Measurements from ENCODE around the gene FANCC.

Gene FANCC

GRCh38 chr9:95317119-95317892, at the start of gene FANCC:
TSS of gene FANCC (minus strand) at chr9:95317709. CDS start at chr9:95249291, 68,418 bp downstream.
- peak; percentile 89 for DNase-seq (ENCODE audit: low spot score)

GRCh38 chr9:95366731-95367325, 49.3 kb upstream of the FANCC start:
- no peak for DNase-seq (ENCODE audit: low spot score)

- DNase-seq (ENCODE audit: low spot score), result no peak
Observed at GRCh38 chr9:95365766-95366165, 48.3 kb upstream of the FANCC start.

GRCh38 chr9:95363051-95363841, 45.7 kb upstream of the FANCC start:
- DNase-seq (ENCODE audit: low spot score), result no peak

GRCh38 chr9:95360866-95361265, 43.4 kb upstream of the FANCC start:
- DNase-seq (ENCODE audit: low spot score), result no peak

GRCh38 chr9:95357316-95357715, 39.8 kb upstream of the FANCC start:
- no peak for DNase-seq (ENCODE audit: low spot score)

GRCh38 chr9:95355500-95355899, 38.0 kb upstream of the FANCC start:
- no peak for DNase-seq (ENCODE audit: low spot score)

- DNase-seq (ENCODE audit: low spot score), result no peak
Observed at GRCh38 chr9:95351051-95351450, 33.5 kb upstream of the FANCC start.

GRCh38 chr9:95350266-95350665, 32.8 kb upstream of the FANCC start:
- DNase-seq (ENCODE audit: low spot score), result no peak

GRCh38 chr9:95349091-95350038, 31.9 kb upstream of the FANCC start:
- DNase-seq (ENCODE audit: low spot score), result no peak

- DNase-seq (ENCODE audit: low spot score), result no peak
Observed at GRCh38 chr9:95346021-95346420, 28.5 kb upstream of the FANCC start.

- DNase-seq (ENCODE audit: low spot score), result no peak
Observed at GRCh38 chr9:95344735-95345325, 27.3 kb upstream of the FANCC start.

- DNase-seq (ENCODE audit: low spot score), result no peak
Observed at GRCh38 chr9:95343725-95344287, 26.3 kb upstream of the FANCC start.

- DNase-seq (ENCODE audit: low spot score), result no peak
Observed at GRCh38 chr9:95342571-95342970, 25.1 kb upstream of the FANCC start.

GRCh38 chr9:95341293-95341962, 23.9 kb upstream of the FANCC start:
- peak; percentile 49 for DNase-seq (ENCODE audit: low spot score)

- no peak for DNase-seq (ENCODE audit: low spot score)
Observed at GRCh38 chr9:95338243-95338642, 20.7 kb upstream of the FANCC start.

GRCh38 chr9:95336281-95336680, 18.8 kb upstream of the FANCC start:
- DNase-seq (ENCODE audit: low spot score), result no peak

GRCh38 chr9:95333426-95333825, 15.9 kb upstream of the FANCC start:
- no peak for DNase-seq (ENCODE audit: low spot score)

- DNase-seq (ENCODE audit: low spot score), result no peak
Observed at GRCh38 chr9:95332860-95333259, 15.4 kb upstream of the FANCC start.

GRCh38 chr9:95330720-95331404, 13.4 kb upstream of the FANCC start:
- no peak for DNase-seq (ENCODE audit: low spot score)
